H1 (cell line): ENCODE results near the gene TEN1. TPM values are rescaled to one million over a fixed set of nuclear protein-coding genes. Genes with fewer than 3 reads are reported as not detected.

Experiments used
- CTCF ChIA-PET: fragments of 300-600 bp; sonication (Branson Sonifier 250); formaldehyde crosslinking; loops from one replicate; lab custom pipeline; 2021; ENCODE audit not compliant: partially characterized antibody; lab: Charles Lee
- POLR2A ChIA-PET: fragments of 300-600 bp; sonication (Branson Sonifier 250); formaldehyde crosslinking; loops from one replicate; lab custom pipeline; 2021; ENCODE audit warnings: inconsistent platforms; ENCODE audit not compliant: partially characterized antibody; lab: Charles Lee
- DNase-seq, 2 experiments: peaks; one replicate each; pipeline versions ENCODE4 v3.0.0 to v3.0.0-alpha.2; 2010 to 2022; ENCODE audit warnings: low spot score in 2 of 2, low read depth in 1 of 2, mixed read lengths in 1 of 2
- FAIRE-seq: peaks from 2 replicates; lab custom pipeline; 2011; peaks lifted over from hg19 to GRCh38; lab: Jason Lieb, UNC
- H2AFZ ChIP-seq: 2 replicates; pipeline ENCODE4 v1.8.1; 2012; ENCODE audit warnings: low read length, inconsistent platforms
- H2AK5ac ChIP-seq: 2 replicates; pipeline ENCODE4 v1.6.1; 2013; ENCODE audit warnings: low read depth, low read length
- H2BK120ac ChIP-seq: replicated peaks from 2 replicates; pipeline ENCODE3; 2013; ENCODE audit warnings: low read depth, low read length, inconsistent platforms
- H2BK12ac ChIP-seq: 2 replicates; pipeline ENCODE4 v1.6.1; 2013; ENCODE audit warnings: low read depth, low read length
- H2BK15ac ChIP-seq: 2 replicates; pipeline ENCODE4 v1.6.1; 2013; ENCODE audit warnings: low read length
- H2BK20ac ChIP-seq: 2 replicates; pipeline ENCODE4 v1.6.1; 2013; ENCODE audit warnings: low read length
- H2BK5ac ChIP-seq: 2 replicates; pipeline ENCODE4 v1.6.1; 2013; ENCODE audit warnings: low read depth, low read length
- H3K14ac ChIP-seq: 2 replicates; pipeline ENCODE4 v1.6.1; 2013; ENCODE audit warnings: inconsistent platforms; ENCODE audit not compliant: insufficient read length
- H3K18ac ChIP-seq: 2 replicates; pipeline ENCODE4 v1.6.1; 2013; ENCODE audit warnings: low read length; ENCODE audit errors: extremely low read depth
- H3K23ac ChIP-seq: 2 replicates; pipeline ENCODE4 v1.6.1; 2013; ENCODE audit warnings: inconsistent platforms; ENCODE audit not compliant: insufficient read length
- H3K23me2 ChIP-seq: 2 replicates; pipeline ENCODE4 v1.6.1; 2013; ENCODE audit warnings: low read depth, low read length
- H3K27ac ChIP-seq: 2 replicates; pipeline ENCODE4 v1.6.1; 2011; ENCODE audit warnings: low read depth, low read length, inconsistent platforms
- H3K27me3 ChIP-seq, 4 experiments: replicated peaks in 1 of 4; 1 replicate in 1 of 4; 2 replicates in 3 of 4; pipeline versions ENCODE4 v1.6.1 to v1.8.1; 2011 to 2013; ENCODE audit warnings: low read length in 3 of 4, mild to moderate bottlenecking in 3 of 4, inconsistent platforms in 2 of 4, mixed read lengths in 2 of 4, moderate library complexity in 1 of 4; ENCODE audit not compliant: control insufficient read depth in 3 of 4, insufficient read depth in 3 of 4; ENCODE audit errors: extremely low read depth in 1 of 4
- H3K36me3 ChIP-seq, 4 experiments: 2 replicates each; pipeline versions ENCODE4 v1.6.1 to v1.8.1; 2011 to 2013; ENCODE audit warnings: mild to moderate bottlenecking in 4 of 4, low read length in 3 of 4, moderate library complexity in 2 of 4, control low read depth in 1 of 4, inconsistent platforms in 1 of 4; ENCODE audit not compliant: insufficient read depth in 4 of 4, control insufficient read depth in 2 of 4
- H3K4ac ChIP-seq: replicated peaks from 2 replicates; pipeline ENCODE3; 2013; ENCODE audit warnings: low read length, low read depth, mixed read lengths, inconsistent platforms; ENCODE audit not compliant: insufficient read length
- H3K4me1 ChIP-seq, 4 experiments: replicated peaks in 1 of 4; 1 replicate in 1 of 4; 2 replicates in 3 of 4; pipeline versions ENCODE4 v1.6.1 to v1.8.1; 2011 to 2013; ENCODE audit warnings: low read length in 3 of 4, inconsistent platforms in 2 of 4, mixed read lengths in 1 of 4; ENCODE audit not compliant: insufficient read depth in 4 of 4, control insufficient read depth in 3 of 4
- H3K4me2 ChIP-seq, 2 experiments: 2 replicates each; pipeline versions ENCODE4 v1.6.1 to v1.8.1; 2011 to 2013; ENCODE audit warnings: low read depth in 2 of 2, low read length in 2 of 2, control low read depth in 1 of 2, inconsistent platforms in 1 of 2, mild to moderate bottlenecking in 1 of 2; ENCODE audit not compliant: insufficient read depth in 1 of 2
- H3K4me3 ChIP-seq, 4 experiments: fragments of 200-600, 300-600 bp in 1 of 4; sonication (generic), shearing (Covaris generic), sonication (Bioruptor Twin) in 1 of 4; 2 replicates each; pipeline versions ENCODE4 v1.5.1 to v1.8.1; 2011 to 2016; ENCODE audit warnings: low read length in 4 of 4, low read depth in 3 of 4, control low read depth in 2 of 4, inconsistent platforms in 2 of 4, mild to moderate bottlenecking in 2 of 4, mixed read lengths in 1 of 4, moderate library complexity in 1 of 4; ENCODE audit not compliant: insufficient read depth in 2 of 4; ENCODE audit errors: extremely low read depth in 1 of 4
- H3K56ac ChIP-seq: replicated peaks from 2 replicates; pipeline ENCODE3; 2013; ENCODE audit warnings: low read depth, mild to moderate bottlenecking, mixed read lengths, low read length, inconsistent platforms; ENCODE audit not compliant: insufficient read length
- H3K79me1 ChIP-seq: 2 replicates; pipeline ENCODE4 v1.6.1; 2013; ENCODE audit warnings: low read depth, low read length, control low read depth
- H3K79me2 ChIP-seq, 2 experiments: 2 replicates each; pipeline versions ENCODE4 v1.6.1 to v1.8.1; 2012 to 2013; ENCODE audit warnings: low read length in 2 of 2, mild to moderate bottlenecking in 2 of 2, inconsistent platforms in 1 of 2; ENCODE audit not compliant: insufficient read depth in 2 of 2, control insufficient read depth in 1 of 2
- H3K9ac ChIP-seq, 4 experiments: replicated peaks in 1 of 4; 1 replicate in 1 of 4; 2 replicates in 3 of 4; pipeline versions ENCODE4 v1.6.1 to v1.8.1; 2011 to 2013; ENCODE audit warnings: low read depth in 3 of 4, low read length in 3 of 4, control low read depth in 2 of 4, mild to moderate bottlenecking in 2 of 4, moderate library complexity in 2 of 4, inconsistent platforms in 1 of 4; ENCODE audit errors: extremely low read depth in 1 of 4
- H3K9me3 ChIP-seq, 2 experiments: 2 replicates each; pipeline versions ENCODE4 v1.6.1 to v1.8.1; 2012 to 2013; ENCODE audit warnings: mild to moderate bottlenecking in 2 of 2, moderate library complexity in 2 of 2, control low read depth in 1 of 2, inconsistent platforms in 1 of 2, low read depth in 1 of 2, low read length in 1 of 2, mixed read lengths in 1 of 2; ENCODE audit not compliant: insufficient read depth in 2 of 2
- H4K20me1 ChIP-seq, 2 experiments: replicated peaks in 1 of 2; 2 replicates each; pipeline versions ENCODE3 to v1.8.1; 2011 to 2013; ENCODE audit warnings: inconsistent platforms in 2 of 2, low read length in 2 of 2, mild to moderate bottlenecking in 1 of 2; ENCODE audit not compliant: insufficient read depth in 2 of 2, control insufficient read depth in 1 of 2
- H4K5ac ChIP-seq: 2 replicates; pipeline ENCODE4 v1.6.1; 2013; ENCODE audit warnings: low read length, low read depth, mixed read lengths, inconsistent platforms; ENCODE audit not compliant: insufficient read length
- H4K8ac ChIP-seq: 2 replicates; pipeline ENCODE4 v1.8.0; 2013; ENCODE audit warnings: mild to moderate bottlenecking, moderate library complexity, low read length, inconsistent platforms; ENCODE audit not compliant: insufficient read depth; ENCODE audit errors: extremely low read depth
- H4K91ac ChIP-seq: replicated peaks from 2 replicates; pipeline ENCODE3; 2013; ENCODE audit warnings: low read length, mixed read lengths, inconsistent platforms; ENCODE audit not compliant: insufficient read length
- ASH2L ChIP-seq: fragments of 200-600, 300-600 bp; sonication (generic); IDR thresholded peaks from one replicate; pipeline ENCODE4 v1.7.1; 2017; ENCODE audit warnings: low read length
- JUN ChIP-seq: IDR thresholded peaks from 2 replicates; pipeline ENCODE4 v1.6.1; 2011; ENCODE audit warnings: low read depth, mild to moderate bottlenecking, improper control_type of control experiment, low read length
- JUND ChIP-seq: IDR thresholded peaks from 2 replicates; pipeline ENCODE4 v1.6.1; 2011; ENCODE audit warnings: mild to moderate bottlenecking, improper control_type of control experiment, low read length
- MAX ChIP-seq: IDR thresholded peaks from 2 replicates; pipeline ENCODE4 v1.6.1; 2012; ENCODE audit warnings: inconsistent platforms
- POLR2A ChIP-seq, 2 experiments: IDR thresholded peaks; 1 replicate in 1 of 2; 2 replicates in 1 of 2; pipeline ENCODE4 v1.6.1; 2011; ENCODE audit warnings: low read depth in 2 of 2, low read length in 2 of 2, mild to moderate bottlenecking in 2 of 2; ENCODE audit errors: control extremely low read depth in 1 of 2
- WGBS, 2 experiments: shearing (Covaris generic) in 1 of 2; methylation state at CpG; one replicate each; pipeline versions ENCODE4 v1.1.6 to v1.1.7; 2013 to 2015; ENCODE audit warnings: low lambda C conversion rate in 2 of 2, mixed read lengths in 2 of 2, inconsistent platforms in 1 of 2, low coverage in 1 of 2, missing lambda C conversion rate in 1 of 2; ENCODE audit not compliant: insufficient replicate concordance in 2 of 2, insufficient coverage in 1 of 2, insufficient read length in 1 of 2; ENCODE audit errors: extremely low coverage in 1 of 2, missing lambda C conversion rate in 1 of 2; 5-methylcytosine and 5-hydroxymethylcytosine counted together
- polyA plus RNA-seq, 7 experiments: library from polyadenylated mRNA; depleted of rRNA in 3 of 7; stranded (reverse) in 5 of 7; unstranded in 2 of 7; fragments of >200 nt in 5 of 7; fragments of 200-250 nt in 2 of 7; gene quantifications; 1 replicate in 5 of 7; 2 replicates in 1 of 7; 4 replicates in 1 of 7; pipeline versions ENCODE4 v1.2.1 to v1.2.3, GENCODE V29; 2011 to 2013; ENCODE audit warnings: missing spikeins in 2 of 7, mixed read lengths in 2 of 7
- total RNA-seq: library from RNA; stranded (reverse); fragmentation: NEBNext Ultra II Directional; extraction: Animal tissue kit (Norgen Biotek cat#: 25700); gene quantifications from 2 replicates; pipeline ENCODE4 v1.2.1, GENCODE V29; 2021

TEN1 gene
- total and polyA plus RNA-seq, 2 of the 8 experiments (the other 6 are each of a cell fraction or from before 2014, with no cell fraction given) = 15.9 to 18.7 TPM

DNA sequence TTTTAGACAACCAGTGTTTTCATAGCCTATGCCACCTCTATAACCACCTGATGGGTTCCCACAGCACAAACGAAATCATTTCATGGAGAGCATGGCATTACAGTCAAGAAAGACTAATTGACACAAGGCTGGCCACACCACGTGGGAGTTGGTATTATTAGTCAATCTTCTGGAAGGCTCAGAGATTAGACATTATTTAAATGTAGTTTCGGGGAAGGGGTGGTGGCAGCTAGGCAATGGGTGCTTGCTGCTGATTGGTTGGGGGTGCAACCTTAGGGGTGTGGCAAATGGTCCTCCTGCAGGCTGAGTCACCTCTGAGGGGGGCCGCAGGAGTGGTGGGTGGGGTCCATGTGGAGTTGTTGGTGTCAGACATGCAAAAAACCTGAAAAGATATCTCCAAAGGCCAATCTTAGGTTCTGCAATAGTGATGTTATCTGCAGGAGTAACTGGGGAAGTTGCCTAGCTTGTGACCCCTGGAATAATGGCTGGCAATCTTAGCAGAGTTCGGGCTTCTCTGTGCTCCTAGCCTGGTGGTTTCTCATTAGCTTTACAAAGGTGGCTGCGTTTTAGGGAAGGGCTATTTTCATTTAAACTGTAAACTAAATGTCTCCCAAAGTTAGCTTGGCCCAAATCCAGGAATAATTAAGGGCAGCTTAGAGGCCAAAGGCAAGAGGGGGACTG is 4.6 kb downstream of the TEN1 start:
- Histone ChIP-seq H3K27me3 (no peaks in the 10 kb centered on the region), H2AK5ac (no peak overlapping the region), H2AFZ (no peak overlapping the region), H3K79me1 (0 out of 2 replicates have a peak, but pooled peaks cover 3% of the 10 kb centered on the region), H3K14ac (no peak overlapping the region), H2BK12ac (peak overlapping the region; percentile 99), H4K5ac (peak overlapping the region; percentile 96), H3K4me2 (peak overlapping the region; percentile 60 to 62), H3K4ac (peak overlapping the region; percentile 88), H3K36me3 (peaks cover 0 to 3% (median 1%) of the 10 kb centered on the region in 4 experiments; a peak in 4 of 8 replicates), H2BK120ac (peak overlapping the region; percentile 55), H3K23me2 (peaks cover 4% of the 10 kb centered on the region; the same call in 1 of the 2 replicates), H3K9me3 (no peaks in the 10 kb centered on the region), H3K9ac (peak overlapping the region in 1 of 4 experiments; percentile 10; a peak in 2 of 7 replicates), H4K8ac (no peak overlapping the region), H3K4me3 (peak overlapping the region; percentile 2 to 42 (median 35); a peak in 6 of 8 replicates), H3K79me2 (peaks cover 0 to 22% of the 10 kb centered on the region in 2 experiments; a peak in 1 of 4 replicates), H3K18ac (peak overlapping the region; percentile 95; the same call in 1 of the 2 replicates), H3K56ac (no peak overlapping the region), H3K27ac (peak overlapping the region; percentile 62; the same call in 1 of the 2 replicates), H4K20me1 (no peaks in the 10 kb centered on the region), H3K4me1 (peaks cover 7 to 18% (median 11%) of the 10 kb centered on the region in 4 experiments), H4K91ac (peak overlapping the region; percentile 63), H2BK15ac (peak overlapping the region; percentile 97; the same call in 1 of the 2 replicates), H2BK5ac (peak overlapping the region; percentile 26), H2BK20ac (peak overlapping the region; percentile 99), H3K23ac (no peak overlapping the region)
- ChIA-PET CTCF (interaction anchor here (0.6 to 2.8 kb wide), 11 partner anchors 11 to 745 kb away, joined by 3 to 19 read pairs (median 4); partner anchors contain the start of gene CDK3), POLR2A (interaction anchor here (0.6 to 2.5 kb wide), 6 partner anchors 9 to 172 kb away, joined by 3 to 7 read pairs (median 4); partner anchors contain the start of genes CDK3 and FBF1)
- FAIRE-seq (no peak), DNase-seq (peak in 1 of 2 experiments; percentile 70)
- whole genome bisulfite sequencing, 2 experiments = 20% methylated on average over 6 of the region's 6 CpGs; no CpG with 5 or more reads in 1 of the 2 experiments
- TF ChIP-seq JUND = peak; percentile 65; the same call in 1 of the 2 replicates
- TF ChIP-seq POLR2A (IDR thresholded peaks at IDR 0.05; ENCODE audit: control extremely low read depth in 1 of 2, low read depth in 2 of 2, low read length in 2 of 2) = no peak; a peak in 1 of 3 replicates
- TF ChIP-seq ASH2L = peak; percentile 66
- TF ChIP-seq JUN = no peak
- 0 out of 2 replicates have a peak, but pooled peaks have one; percentile 14 for TF ChIP-seq MAX
